NK-92 treated with Interleukin-12 subunit alpha and Interleukin-12 subunit beta, amount 100 ng/mL, for 24 hours (cell line): ENCODE data around the gene PPTC7.
"Not testable (repeated sequence)": the region's sequence is repeated elsewhere in the genome, so short reads cannot be mapped to it uniquely, and the experiment has no call there.

Source experiments
- DNase-seq: peaks from one replicate; lab custom pipeline; 2025; lab: John Stamatoyannopoulos, UW

Gene PPTC7

GRCh38 chr12:110585231-110585799 is 2.2 kb upstream of the PPTC7 start:
- no peak for DNase-seq

GRCh38 chr12:110582276-110583136 is 612 bp downstream of the PPTC7 start:
- DNase-seq = peak; percentile 40

GRCh38 chr12:110581931-110582275 is 1.2 kb downstream of the PPTC7 start:
- DNase-seq = no peak

- DNase-seq = no peak
Measured at GRCh38 chr12:110579535-110580253, 3.4 kb downstream of the PPTC7 start.

- DNase-seq = no peak
Measured at GRCh38 chr12:110578694-110579534, 4.2 kb downstream of the PPTC7 start.

- no peak for DNase-seq
Measured at GRCh38 chr12:110577864-110578693, 5.0 kb downstream of the PPTC7 start.

GRCh38 chr12:110576504-110576903 is 6.6 kb downstream of the PPTC7 start:
- no peak for DNase-seq

GRCh38 chr12:110575326-110575725 is 7.8 kb downstream of the PPTC7 start:
- no peak for DNase-seq

GRCh38 chr12:110574717-110575230 is 8.3 kb downstream of the PPTC7 start:
- DNase-seq = not testable (repeated sequence)

- no peak for DNase-seq
Measured at GRCh38 chr12:110574044-110574443, 9.1 kb downstream of the PPTC7 start.

- DNase-seq = not testable (repeated sequence)
Measured at GRCh38 chr12:110570798-110571197, 12.3 kb downstream of the PPTC7 start.

GRCh38 chr12:110569838-110570237 is 13.3 kb downstream of the PPTC7 start:
- DNase-seq = not testable (repeated sequence)

GRCh38 chr12:110568752-110569151 is 14.4 kb downstream of the PPTC7 start:
- DNase-seq = no peak

- DNase-seq = no peak
Measured at GRCh38 chr12:110566993-110567392, 16.1 kb downstream of the PPTC7 start.

- no peak for DNase-seq
Measured at GRCh38 chr12:110565894-110566871, 16.9 kb downstream of the PPTC7 start.

- DNase-seq = no peak
Measured at GRCh38 chr12:110564471-110564991, 18.6 kb downstream of the PPTC7 start.

- DNase-seq = no peak
Measured at GRCh38 chr12:110563702-110564470, 19.2 kb downstream of the PPTC7 start.

- not testable (repeated sequence) for DNase-seq
Measured at GRCh38 chr12:110562386-110562785, 20.7 kb downstream of the PPTC7 start.
